CD4-positive, alpha-beta T cell treated with Interleukin-6 for 4 hours (primary cell): Measurements from ENCODE around the gene SH3RF2.
"Not testable (repeated sequence)": the region's sequence is repeated elsewhere in the genome, so short reads cannot be mapped to it uniquely, and the experiment has no call there.

ENCODE experiments used
- DNase-seq: peaks from one replicate; pipeline ENCODE4 v3.0.0-alpha.2; 2020; ENCODE audit warnings: mixed read lengths

Gene SH3RF2

DNA sequence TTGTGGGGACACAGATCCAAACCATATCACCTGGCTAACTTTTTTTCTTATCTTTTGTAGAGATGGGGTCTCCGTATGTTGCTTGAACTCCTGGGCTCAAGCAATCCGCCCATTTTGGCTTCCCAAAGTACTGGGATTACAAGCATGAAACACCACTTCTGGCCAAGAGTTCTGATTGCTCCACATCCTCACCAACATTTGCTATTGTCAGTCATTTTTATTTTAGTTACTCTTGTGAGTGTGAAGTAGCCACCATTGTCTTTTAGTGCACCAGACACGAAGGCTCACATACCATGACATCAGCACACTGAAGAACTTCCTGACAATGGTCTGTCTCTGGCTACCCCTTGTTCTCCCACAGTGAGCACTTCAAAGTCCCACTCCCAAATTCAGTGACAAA, 151.7 kb downstream of the SH3RF2 start:
- no peak for DNase-seq

DNA sequence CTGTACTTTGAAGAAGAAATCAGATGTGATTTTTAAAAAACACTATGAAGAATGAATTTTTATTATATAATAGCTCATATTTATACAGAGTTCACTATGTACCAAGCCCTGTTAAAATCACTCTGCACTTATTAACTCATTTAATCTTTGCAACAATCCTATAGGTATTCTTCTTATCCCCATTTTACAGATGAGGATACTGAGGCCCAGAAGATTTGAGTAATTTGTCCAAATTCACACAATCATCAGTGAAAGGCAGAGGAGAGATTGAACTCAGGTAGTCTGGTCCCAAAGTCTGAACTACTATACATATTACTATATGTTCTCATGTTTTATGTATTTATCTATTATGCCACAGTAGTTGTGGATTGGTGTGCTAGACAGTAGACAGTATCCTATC, 152.9 kb downstream of the SH3RF2 start:
- no peak for DNase-seq

DNA sequence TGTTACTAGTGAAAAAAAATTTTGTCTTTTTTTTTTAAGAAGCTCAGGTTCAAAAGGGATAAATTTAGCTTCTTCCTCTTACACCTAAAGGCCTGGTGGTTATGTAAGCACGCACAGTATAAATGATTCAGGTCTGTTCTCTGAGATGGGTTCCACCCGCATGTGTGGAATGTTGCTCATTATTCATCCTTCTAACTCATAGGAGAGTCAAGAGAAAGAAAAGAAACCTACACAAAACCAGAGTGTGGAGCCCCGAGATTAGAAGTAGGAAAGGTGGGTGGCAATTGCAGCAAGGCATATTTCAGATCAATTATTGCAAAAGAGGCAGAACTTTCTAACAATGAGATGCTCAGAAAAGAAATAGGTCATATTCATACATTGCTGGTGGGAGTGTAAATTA, 155.5 kb downstream of the SH3RF2 start:
- no peak for DNase-seq

DNA sequence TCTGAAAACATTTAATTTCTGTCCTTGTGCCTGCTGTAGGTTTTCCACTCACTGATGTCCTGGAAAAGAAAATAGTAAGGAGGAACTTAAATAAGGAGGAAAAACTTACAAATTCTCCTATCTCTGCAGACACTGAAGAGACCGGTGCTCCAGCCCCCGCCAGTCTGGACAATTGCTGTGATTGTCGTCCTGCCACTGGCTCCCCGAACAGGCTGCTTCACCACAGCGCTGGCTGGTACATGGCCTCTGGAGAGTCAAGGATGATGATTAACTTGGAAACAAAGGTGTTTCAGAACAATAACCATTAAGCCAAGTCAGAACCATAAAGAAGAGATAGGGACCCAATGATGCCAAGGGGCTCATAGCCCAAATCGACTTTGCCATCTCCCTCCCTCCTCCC, 161.7 kb downstream of the SH3RF2 start:
- no peak for DNase-seq

DNA sequence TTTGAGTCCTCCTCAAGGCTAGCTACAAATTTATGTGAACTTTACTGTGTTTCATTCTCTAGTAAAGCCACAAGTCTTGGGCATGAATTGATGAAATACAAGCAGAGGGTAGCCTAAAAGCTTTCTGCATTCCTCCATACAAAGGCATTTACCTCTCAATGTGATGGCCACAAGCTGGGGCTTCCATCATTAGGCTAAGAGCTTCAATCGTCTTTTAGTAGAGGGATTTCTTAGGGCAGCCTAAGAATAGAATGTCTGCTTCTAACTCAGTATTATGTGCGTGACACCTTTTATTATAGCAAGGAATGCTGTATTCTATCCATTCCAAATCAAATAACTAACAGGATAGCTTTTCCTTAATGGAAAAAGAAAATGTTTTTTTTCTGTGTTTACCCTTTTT, 165.3 kb downstream of the SH3RF2 start:
- DNase-seq, result no peak

DNA sequence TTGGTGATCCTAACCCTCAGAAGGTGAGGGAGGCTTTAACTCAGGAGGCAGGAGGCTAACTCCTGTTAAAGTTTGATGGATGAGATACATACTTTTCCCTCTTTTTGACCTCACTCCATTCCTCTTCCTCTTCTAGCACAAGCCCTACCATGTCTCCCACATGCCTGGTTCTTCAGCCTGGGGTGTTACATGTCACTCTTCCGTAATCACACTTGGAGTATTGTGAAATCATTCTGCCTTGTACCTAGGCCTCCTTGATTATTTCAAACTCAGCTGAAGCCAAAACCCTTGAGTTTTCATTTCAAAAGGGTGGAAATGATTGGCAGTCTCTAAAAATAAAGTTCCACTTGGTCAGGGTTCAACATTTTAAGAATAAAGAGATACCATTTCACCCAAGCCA, 167.2 kb downstream of the SH3RF2 start:
- no peak for DNase-seq

DNA sequence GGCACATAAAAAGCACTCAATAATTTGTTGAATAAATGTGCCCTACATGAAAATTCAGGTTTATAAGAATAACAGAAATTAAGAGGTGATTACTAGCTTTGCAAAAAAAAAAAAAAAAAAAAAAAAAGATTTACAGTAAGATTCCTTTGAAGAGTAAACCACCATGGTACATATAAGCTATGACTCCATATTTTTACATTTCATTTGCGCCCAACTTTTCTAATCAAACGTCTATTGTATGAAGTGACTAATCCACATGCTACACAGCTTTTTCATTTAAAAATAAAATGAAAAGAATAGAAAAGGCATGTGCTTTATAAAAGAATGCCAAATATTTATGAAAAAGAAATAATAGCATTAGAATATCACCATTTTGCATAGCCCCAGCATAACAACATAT, 169.1 kb downstream of the SH3RF2 start, which contains the start of gene PLAC8L1:
Gene PLAC8L1 (minus strand): TSS at position 101 of the 400 bp plus-strand sequence. CDS start 1,266 bp downstream, outside the sequence.
- no peak for DNase-seq

DNA sequence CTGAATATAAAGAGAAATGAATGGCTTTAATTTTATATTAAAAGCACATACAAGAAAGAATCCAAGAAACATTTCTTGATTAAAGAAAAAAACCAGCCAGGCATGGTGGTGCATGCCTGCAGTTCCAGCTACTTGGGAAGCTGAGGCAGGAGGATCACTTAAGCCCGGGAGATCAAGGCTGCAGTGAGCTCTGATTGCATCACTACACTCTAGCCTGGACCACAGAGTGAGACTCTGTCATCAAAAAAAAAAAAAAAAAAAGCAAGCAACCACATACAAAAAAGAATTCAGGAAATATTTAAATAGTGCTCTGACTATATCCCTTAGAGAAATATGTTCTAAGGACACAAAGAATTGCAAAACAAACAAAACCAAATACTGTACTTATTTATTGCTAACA, 171.5 kb downstream of the SH3RF2 start:
- no peak for DNase-seq

DNA sequence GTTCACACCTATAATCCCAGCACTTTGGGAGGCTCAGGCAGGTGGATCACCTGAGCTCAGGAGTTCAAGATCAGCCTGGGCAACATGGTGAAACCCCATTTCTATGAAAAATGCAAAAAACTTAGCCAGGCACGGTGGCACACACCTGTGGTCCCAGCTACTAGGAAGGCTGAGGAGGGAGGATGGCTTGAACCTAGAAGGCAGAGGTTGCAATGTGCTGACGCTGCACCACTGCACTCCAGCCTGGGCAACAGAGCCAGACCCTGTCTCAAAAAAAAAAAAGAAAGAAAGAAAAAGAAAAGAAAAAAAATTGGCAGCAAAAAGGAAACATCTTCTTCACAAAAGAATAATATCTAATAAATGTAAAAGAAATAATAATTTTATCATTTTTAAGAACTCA, 172.5 kb downstream of the SH3RF2 start:
- not testable (repeated sequence) for DNase-seq

DNA sequence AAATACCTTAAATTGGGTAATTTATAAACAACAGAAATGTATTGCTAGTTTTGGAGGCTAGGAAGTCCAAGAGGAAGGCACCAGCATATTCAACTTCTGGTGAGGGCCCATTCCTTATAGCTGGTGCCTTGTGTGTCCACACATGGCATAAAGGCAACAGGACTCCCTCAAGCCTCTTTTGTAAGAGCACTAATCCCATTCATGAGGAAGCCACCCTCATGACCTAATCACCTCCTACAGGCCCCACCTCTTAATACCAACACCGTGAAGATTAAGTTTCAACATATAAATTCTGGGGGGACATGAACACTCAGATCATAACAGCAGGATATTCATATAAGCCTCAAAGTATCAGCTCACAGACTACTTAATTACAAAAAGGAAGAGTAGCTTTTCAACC, 173.0 kb downstream of the SH3RF2 start:
- no peak for DNase-seq

DNA sequence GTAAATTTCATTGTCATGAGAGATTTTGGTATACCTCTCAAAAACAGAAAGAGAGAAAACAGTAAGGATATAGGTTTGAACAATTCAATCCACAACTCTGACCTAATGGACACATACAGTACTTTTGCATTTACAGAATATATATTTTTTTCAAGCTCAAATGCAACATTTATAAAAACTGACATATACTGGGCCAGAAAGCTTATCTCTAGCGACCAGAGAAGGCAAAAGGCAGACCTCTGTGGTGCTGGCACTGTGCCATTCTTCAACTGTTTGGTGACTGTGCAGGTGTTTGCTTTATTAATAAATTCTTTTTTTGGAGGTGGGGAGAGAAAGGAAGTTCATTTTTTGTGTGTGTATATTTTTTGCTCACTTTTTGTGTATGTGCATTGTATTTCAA, 175.0 kb downstream of the SH3RF2 start:
- no peak for DNase-seq

DNA sequence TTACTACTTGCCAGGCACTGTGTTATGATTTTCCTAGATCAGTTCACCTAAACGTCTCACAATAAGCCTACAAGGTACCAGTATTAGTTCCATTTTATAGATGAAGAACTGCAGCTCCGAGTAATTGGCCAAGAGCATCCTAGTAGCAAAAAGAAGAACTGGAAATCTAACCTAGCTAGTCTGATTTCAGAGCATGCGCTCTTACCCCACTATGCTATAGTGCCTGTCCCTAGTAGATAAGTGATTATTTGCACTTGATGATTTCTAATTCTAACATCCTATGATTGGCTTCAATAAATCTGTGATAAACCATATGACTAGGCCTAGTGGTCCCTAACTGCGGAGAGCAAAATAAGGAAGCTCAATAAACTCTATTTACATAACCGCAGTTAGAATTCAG, 176.1 kb downstream of the SH3RF2 start:
- DNase-seq, result no peak
